Osteoblast (primary cell): ENCODE measurements around the gene SBF1. TPM values are rescaled to one million over a fixed set of nuclear protein-coding genes. Genes with fewer than 3 reads are reported as not detected.

ENCODE experiments used
- DNase-seq: peaks from one replicate; pipeline ENCODE4 v3.0.0; 2011; ENCODE audit warnings: low spot score, mixed read lengths; ENCODE audit not compliant: insufficient read length; ENCODE audit errors: missing footprints
- H2AFZ ChIP-seq: 2 replicates; pipeline ENCODE4 v1.6.0; 2011; ENCODE audit warnings: mild to moderate bottlenecking, low read length
- H3K27ac ChIP-seq: 2 replicates; pipeline ENCODE4 v1.5.1; 2011; ENCODE audit warnings: mild to moderate bottlenecking, low read depth, low read length, moderate library complexity
- H3K27me3 ChIP-seq: 2 replicates; pipeline ENCODE4 v1.6.0; 2012; ENCODE audit warnings: mild to moderate bottlenecking, control low read depth, inconsistent platforms, low read length, moderate library complexity; ENCODE audit not compliant: insufficient read depth
- H3K36me3 ChIP-seq: 2 replicates; pipeline ENCODE4 v1.5.1; 2011; ENCODE audit warnings: mild to moderate bottlenecking, low read length, control low read depth, moderate library complexity; ENCODE audit not compliant: insufficient read depth
- H3K4me1 ChIP-seq: 2 replicates; pipeline ENCODE4 v1.5.1; 2011; ENCODE audit warnings: mild to moderate bottlenecking, low read length, control low read depth, moderate library complexity; ENCODE audit not compliant: insufficient read depth
- H3K4me2 ChIP-seq: 2 replicates; pipeline ENCODE4 v1.6.0; 2011; ENCODE audit warnings: mild to moderate bottlenecking, low read length; ENCODE audit not compliant: insufficient read depth
- H3K4me3 ChIP-seq: fragments of 200-600 bp; sonication (generic); 3 replicates; pipeline ENCODE4 v1.5.1; 2012; ENCODE audit warnings: mild to moderate bottlenecking, low read length, inconsistent platforms; ENCODE audit not compliant: insufficient read depth
- H3K79me2 ChIP-seq: 2 replicates; pipeline ENCODE4 v1.6.0; 2012; ENCODE audit warnings: mild to moderate bottlenecking, low read length, control low read depth, inconsistent platforms; ENCODE audit not compliant: insufficient read depth
- H3K9me3 ChIP-seq: 2 replicates; pipeline ENCODE4 v1.5.1; 2011; ENCODE audit warnings: low read depth, low read length, control low read depth
- H4K20me1 ChIP-seq: 2 replicates; pipeline ENCODE4 v1.6.0; 2012; ENCODE audit warnings: mild to moderate bottlenecking, low read length, control low read depth; ENCODE audit not compliant: insufficient read depth
- CTCF ChIP-seq: IDR thresholded peaks from 2 replicates; pipeline ENCODE4 v1.5.1; 2011; ENCODE audit warnings: mild to moderate bottlenecking, low read depth, low read length, moderate library complexity; ENCODE audit errors: extremely low read depth
- total RNA-seq: library from RNA; depleted of rRNA; stranded (reverse); fragments of >200 nt; gene quantifications from 2 replicates; pipeline ENCODE4 v1.2.3, GENCODE V29; 2012

The SBF1 gene
- total RNA-seq, 1 donor = 93.0 TPM

DNA sequence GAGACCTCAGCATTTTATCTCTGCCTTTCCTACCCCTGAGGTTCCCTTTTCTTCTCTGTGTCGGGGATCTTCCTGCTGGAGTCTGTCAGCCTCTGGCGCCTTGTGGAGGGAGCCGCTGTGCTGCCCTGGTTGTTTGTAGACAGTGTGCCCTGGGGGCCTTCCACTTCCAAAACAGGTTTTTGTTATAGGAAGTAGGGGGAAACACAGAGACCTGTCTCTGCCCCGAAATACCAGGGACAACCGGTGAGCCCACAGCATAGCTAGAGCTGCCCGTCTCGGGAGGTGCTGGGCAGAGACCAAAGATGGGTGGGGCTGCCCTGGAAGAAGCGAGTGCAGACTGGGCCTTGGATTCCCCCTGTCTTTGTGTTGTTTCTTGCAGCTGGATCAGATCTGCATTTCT, 41.2 kb upstream of the SBF1 start:
- peaks cover 54% of the 10 kb centered on the region for H3K79me2 ChIP-seq
- no peak overlapping the region for H3K4me2 ChIP-seq
- no peaks in the 10 kb centered on the region for H3K4me1 ChIP-seq
- DNase-seq = peak; percentile 44
- no peak for TF ChIP-seq CTCF
- H3K27ac ChIP-seq = no peak overlapping the region
- peaks cover 2% of the 10 kb centered on the region for H4K20me1 ChIP-seq
- H3K9me3 ChIP-seq = no peaks in the 10 kb centered on the region
- peaks cover 17% of the 10 kb centered on the region for H3K36me3 ChIP-seq
- no peak overlapping the region for H2AFZ ChIP-seq
- H3K4me3 ChIP-seq = no peak overlapping the region
- no peaks in the 10 kb centered on the region for H3K27me3 ChIP-seq

GRCh38 chr22:50513175-50513574, 38.3 kb upstream of the SBF1 start:
- DNase-seq = no peak
- no peak for TF ChIP-seq CTCF
- no peak overlapping the region for H2AFZ ChIP-seq
- no peaks in the 10 kb centered on the region for H3K27me3 ChIP-seq
- H3K9me3 ChIP-seq = no peaks in the 10 kb centered on the region
- no peak overlapping the region for H3K27ac ChIP-seq
- peaks cover 77% of the 10 kb centered on the region for H3K79me2 ChIP-seq
- no peak overlapping the region for H3K4me3 ChIP-seq
- no peak overlapping the region for H3K4me2 ChIP-seq
- H3K4me1 ChIP-seq = peaks cover 9% of the 10 kb centered on the region
- H3K36me3 ChIP-seq = peaks cover 5% of the 10 kb centered on the region
- H4K20me1 ChIP-seq = peaks cover 2% of the 10 kb centered on the region

- H3K9me3 ChIP-seq = no peaks in the 10 kb centered on the region
- H3K79me2 ChIP-seq = peaks cover 71% of the 10 kb centered on the region
- H4K20me1 ChIP-seq = peaks cover 9% of the 10 kb centered on the region
- H3K4me2 ChIP-seq = peak overlapping the region; percentile 92
- H3K27ac ChIP-seq = peak overlapping the region; percentile 48
- no peaks in the 10 kb centered on the region for H3K27me3 ChIP-seq
- peak overlapping the region; percentile 85 for H2AFZ ChIP-seq
- TF ChIP-seq CTCF = no peak
- H3K4me1 ChIP-seq = peaks cover 13% of the 10 kb centered on the region
- peak overlapping the region; percentile 93 for H3K4me3 ChIP-seq
- peaks cover 7% of the 10 kb centered on the region for H3K36me3 ChIP-seq
- DNase-seq = peak; percentile 87
These were observed 34.1 kb upstream of the SBF1 start for GRCh38 chr22:50508897-50509296.

- peaks cover 64% of the 10 kb centered on the region for H3K79me2 ChIP-seq
- H3K4me3 ChIP-seq = peak within 1 kb of the TSS; percentile 99
- DNase-seq = peak; percentile 100
- peaks cover 13% of the 10 kb centered on the region for H3K4me1 ChIP-seq
- peak within 1 kb of the TSS; percentile 95 for H3K4me2 ChIP-seq
- peaks cover 9% of the 10 kb centered on the region for H3K36me3 ChIP-seq
- H4K20me1 ChIP-seq = peaks cover 9% of the 10 kb centered on the region
- no peak for TF ChIP-seq CTCF
- H3K27ac ChIP-seq = peak within 1 kb of the TSS; percentile 72
- H2AFZ ChIP-seq = peak within 1 kb of the TSS; percentile 95
- no peaks in the 10 kb centered on the region for H3K9me3 ChIP-seq
- H3K27me3 ChIP-seq = no peaks in the 10 kb centered on the region
These were observed 33.4 kb upstream of the SBF1 start, which contains the start of gene NCAPH2 for GRCh38 chr22:50507991-50508884. Gene NCAPH2 (plus strand): TSS chr22:50508224. CDS start chr22:50508338, 114 bp downstream.
